IMR-90 (cell line): ENCODE results near the gene TPCN1. TPM values are rescaled to one million over a fixed set of nuclear protein-coding genes. Genes with fewer than 3 reads are reported as not detected.
A peak's percentile ranks its signal among the peaks of the same experiment; 100 is the strongest.

Source experiments
- ATAC-seq: fragments of 200-7000 bp; cut with Tn5 transposase; 2 replicates; pipeline ENCODE4 v1.9.1; 2020; ENCODE audit warnings: low read depth, mild to moderate bottlenecking, moderate library complexity
- BruUV-seq: library from RNA; stranded (reverse); fragments of 400-500 nt; replicated peaks from 2 replicates; lab custom pipeline; 2021; lab: Mats Ljungman, UMichigan
- CTCF ChIA-PET: fragments of 300-600 bp; formaldehyde crosslinking; extraction: SDS; loops from one replicate; lab custom pipeline; 2021; ENCODE audit warnings: antibody characterized with exemption; lab: Yijun Ruan, JAX
- POLR2A ChIA-PET: fragments of 300-600 bp; sonication (Branson Sonifier 250); formaldehyde crosslinking; loops from one replicate; lab custom pipeline; 2022; ENCODE audit warnings: antibody characterized with exemption; ENCODE audit not compliant: unreplicated experiment; lab: Charles Lee
- DNase-seq: peaks from one replicate; pipeline ENCODE4 v3.0.0; 2013
- H2AFZ ChIP-seq: replicated peaks from 2 replicates; pipeline ENCODE3; 2013; ENCODE audit warnings: low read length, mild to moderate bottlenecking; ENCODE audit not compliant: poor library complexity
- H2AK5ac ChIP-seq: 2 replicates; pipeline ENCODE4 v1.6.1; 2013; ENCODE audit warnings: low read depth, low read length, inconsistent platforms
- H2AK9ac ChIP-seq: replicated peaks from 2 replicates; pipeline ENCODE3; 2013; ENCODE audit warnings: mild to moderate bottlenecking, low read depth, low read length, moderate library complexity; ENCODE audit not compliant: poor library complexity
- H2BK120ac ChIP-seq: 2 replicates; pipeline ENCODE4 v1.6.1; 2013; ENCODE audit warnings: low read depth, low read length, inconsistent platforms
- H2BK15ac ChIP-seq: 3 replicates; pipeline ENCODE4 v1.6.1; 2013; ENCODE audit warnings: low read depth, low read length, inconsistent platforms
- H2BK20ac ChIP-seq: 2 replicates; pipeline ENCODE4 v1.6.1; 2013; ENCODE audit warnings: low read depth, mild to moderate bottlenecking, inconsistent platforms, low read length, moderate library complexity
- H2BK5ac ChIP-seq: 2 replicates; pipeline ENCODE4 v1.6.1; 2013; ENCODE audit warnings: mild to moderate bottlenecking, low read depth, low read length, inconsistent platforms; ENCODE audit not compliant: poor library complexity, severe bottlenecking
- H3K14ac ChIP-seq: replicated peaks from 2 replicates; pipeline ENCODE4 v1.6.1; 2013; ENCODE audit warnings: low read depth, low read length, inconsistent platforms
- H3K18ac ChIP-seq: 2 replicates; pipeline ENCODE4 v1.6.1; 2013; ENCODE audit warnings: low read depth, low read length, control low read depth
- H3K23ac ChIP-seq: 2 replicates; pipeline ENCODE4 v1.6.1; 2013; ENCODE audit warnings: low read depth, low read length, inconsistent platforms
- H3K27ac ChIP-seq: 2 replicates; pipeline ENCODE4 v1.5.1; 2013; ENCODE audit warnings: mild to moderate bottlenecking, control low read depth, low read length; ENCODE audit not compliant: insufficient read depth
- H3K27me3 ChIP-seq: 2 replicates; pipeline ENCODE4 v1.6.1; 2013; ENCODE audit warnings: low read length; ENCODE audit not compliant: control insufficient read depth, insufficient read depth
- H3K36me3 ChIP-seq: 2 replicates; pipeline ENCODE4 v1.6.1; 2013; ENCODE audit warnings: low read length, mixed read lengths; ENCODE audit not compliant: control insufficient read depth, insufficient read depth
- H3K4ac ChIP-seq: 2 replicates; pipeline ENCODE4 v1.6.1; 2013; ENCODE audit warnings: low read depth, low read length, inconsistent platforms
- H3K4me1 ChIP-seq: 2 replicates; pipeline ENCODE4 v1.6.1; 2013; ENCODE audit warnings: low read length, mixed read lengths; ENCODE audit not compliant: control insufficient read depth, insufficient read depth
- H3K4me2 ChIP-seq: 2 replicates; pipeline ENCODE4 v1.6.1; 2013; ENCODE audit warnings: low read depth, mild to moderate bottlenecking, control low read depth, low read length, moderate library complexity
- H3K4me3 ChIP-seq: 2 replicates; pipeline ENCODE4 v1.5.1; 2013; ENCODE audit warnings: low read depth, mild to moderate bottlenecking, control low read depth, low read length, moderate library complexity; ENCODE audit not compliant: insufficient read depth
- H3K56ac ChIP-seq: 2 replicates; pipeline ENCODE4 v1.6.1; 2013; ENCODE audit warnings: low read length, inconsistent platforms; ENCODE audit not compliant: insufficient read depth; ENCODE audit errors: extremely low read depth
- H3K79me1 ChIP-seq, 2 experiments: 2 replicates each; pipeline ENCODE4 v1.6.1; 2013; ENCODE audit warnings: low read length in 2 of 2, inconsistent platforms in 1 of 2, low read depth in 1 of 2
- H3K9ac ChIP-seq: 2 replicates; pipeline ENCODE4 v1.6.1; 2013; ENCODE audit warnings: low read depth, low read length, control low read depth
- H3K9me1 ChIP-seq: 2 replicates; pipeline ENCODE4 v1.6.1; 2013; ENCODE audit warnings: low read length, inconsistent platforms; ENCODE audit not compliant: insufficient read depth
- H3K9me3 ChIP-seq: 2 replicates; pipeline ENCODE4 v1.6.1; 2013; ENCODE audit warnings: low read length; ENCODE audit not compliant: control insufficient read depth, insufficient read depth
- H4K20me1 ChIP-seq: 2 replicates; pipeline ENCODE4 v1.6.1; 2013; ENCODE audit warnings: low read length, inconsistent platforms; ENCODE audit not compliant: insufficient read depth
- H4K5ac ChIP-seq: 2 replicates; pipeline ENCODE4 v1.6.1; 2013; ENCODE audit warnings: mild to moderate bottlenecking, low read depth, low read length, control low read depth
- H4K8ac ChIP-seq, 2 experiments: 2 replicates each; pipeline ENCODE4 v1.6.1; 2013; ENCODE audit warnings: low read depth in 2 of 2, low read length in 2 of 2, control low read depth in 1 of 2, inconsistent platforms in 1 of 2
- H4K91ac ChIP-seq: 2 replicates; pipeline ENCODE4 v1.6.1; 2013; ENCODE audit warnings: low read depth, low read length, inconsistent platforms; ENCODE audit not compliant: insufficient read depth
- BHLHE40 ChIP-seq: fragments of 150-350 bp; IDR thresholded peaks from 2 replicates; pipeline ENCODE4 v1.6.1; 2016; ENCODE audit warnings: mild to moderate bottlenecking, low read depth, low read length
- FOS ChIP-seq: fragments of 150-350 bp; IDR thresholded peaks from 2 replicates; pipeline ENCODE4 v1.6.1; 2016; ENCODE audit warnings: low read depth, low read length
- MXI1 ChIP-seq: IDR thresholded peaks from 2 replicates; pipeline ENCODE4 v1.6.1; 2012; ENCODE audit warnings: low read depth, mild to moderate bottlenecking, low read length, moderate library complexity, borderline replicate concordance
- NFE2L2 ChIP-seq: fragments of 150-350 bp; IDR thresholded peaks from 2 replicates; pipeline ENCODE4 v1.6.1; 2016; ENCODE audit warnings: low read depth, mild to moderate bottlenecking, low read length
- WGBS, 2 experiments: methylation state at CpG; one replicate each; pipeline versions ENCODE4 v1.1.5 to v1.1.7; 2013; ENCODE audit warnings: missing lambda C conversion rate in 2 of 2; ENCODE audit not compliant: insufficient read length in 1 of 2; ENCODE audit errors: extremely low coverage in 2 of 2; 5-methylcytosine and 5-hydroxymethylcytosine counted together
- dilution Hi-C: fragments of 300-500 bp; cut with HindIII; formaldehyde crosslinking; loops from one replicate; pipeline ENCODE4 v1.14.3; 2018; ENCODE audit warnings: low sequenced_read_pairs; ENCODE audit not compliant: unreplicated experiment
- in situ Hi-C: fragments of 300-500 bp; cut with MboI; formaldehyde crosslinking; loops from 3 replicates; pipeline ENCODE4 v1.14.3; 2019; ENCODE audit warnings: low sequenced_read_pairs, inconsistent platforms, mixed read lengths
- intact Hi-C: fragments of 100-400 bp; cut with micrococcal nuclease; formaldehyde crosslinking; loops from 2 replicates; pipeline ENCODE4 v1.10.0; 2022
- polyA plus RNA-seq, 3 experiments: library from polyadenylated mRNA; depleted of rRNA; stranded (reverse); fragments of >200 nt; gene quantifications; 2 replicates each; pipeline ENCODE4 v1.2.3, GENCODE V29; 2012; ENCODE audit warnings: low replicate concordance in 1 of 3
- total RNA-seq: library from RNA; depleted of rRNA; stranded (reverse); fragments of >200 nt; gene quantifications from 2 replicates; pipeline ENCODE4 v1.2.3, GENCODE V29; 2012
- TF ChIP-seq, protein P1 (sequence below): conservative IDR thresholded peaks from 2 replicates; pipeline ENCODE4 v1.5.1; 2012; ENCODE audit warnings: mild to moderate bottlenecking, low read depth, low read length, improper control_type of control experiment

TPCN1 gene
- total and polyA plus RNA-seq, 2 of the 4 experiments (the other 2 are of a cell fraction), result 2.0 to 13.2 TPM

DNA sequence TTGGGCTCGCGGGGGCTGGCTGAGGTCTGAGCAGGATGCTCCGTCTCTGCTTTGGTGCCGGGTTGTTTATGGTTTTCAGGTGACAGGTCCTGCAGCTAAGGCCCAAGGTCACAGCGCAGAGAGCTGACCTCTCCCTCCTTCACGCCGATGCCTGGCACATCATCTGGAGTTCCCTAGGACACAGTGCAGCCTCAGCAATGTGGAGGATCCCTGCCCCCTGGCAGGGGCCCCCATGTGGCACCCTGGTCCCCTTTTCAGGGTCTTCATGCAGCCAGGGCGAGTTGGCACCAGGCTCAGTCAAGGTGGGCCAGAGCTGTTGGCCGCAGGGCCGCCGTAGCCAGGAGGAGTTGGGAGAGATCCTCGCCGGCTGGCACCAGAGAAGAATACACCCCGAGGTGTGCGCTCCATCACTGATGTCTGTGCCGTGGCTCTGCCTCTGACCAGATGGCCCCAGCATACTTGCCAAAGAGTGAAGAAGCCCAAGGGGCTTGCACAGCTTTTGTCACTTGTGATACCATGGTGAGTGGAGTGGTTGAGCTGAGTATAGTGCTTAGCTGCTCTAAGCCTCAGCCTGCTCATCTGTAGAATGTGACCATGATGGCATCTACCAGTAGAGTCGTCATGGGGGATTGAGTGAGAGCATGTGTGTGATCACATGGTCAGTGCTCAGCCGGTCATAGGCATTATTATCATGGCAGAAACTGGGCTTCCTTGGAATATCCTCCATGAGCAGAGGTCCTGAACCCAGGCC is 11.0 kb downstream of the TPCN1 start:
- H3K23ac ChIP-seq, result no peak overlapping the region
- peaks cover 4% of the 10 kb centered on the region for H3K9me3 ChIP-seq
- H2AFZ ChIP-seq, result no peak overlapping the region
- intact Hi-C loops, result no loop called here
- H3K36me3 ChIP-seq, result peaks cover 34% of the 10 kb centered on the region
- no peaks in the 10 kb centered on the region for H3K27me3 ChIP-seq
- dilution Hi-C loops, result no loop called here
- no peak for DNase-seq
- peak overlapping the region; percentile 20 to 72; a peak in 2 of 4 replicates for H4K8ac ChIP-seq
- in situ Hi-C loops, result no loop called here
- H3K9me1 ChIP-seq, result peaks cover 13% of the 10 kb centered on the region; the same call in 1 of the 2 replicates
- H2BK120ac ChIP-seq, result peak overlapping the region; percentile 21; the same call in 1 of the 2 replicates
- H2BK20ac ChIP-seq, result no peak overlapping the region
- H3K14ac ChIP-seq, result no peak overlapping the region
- H3K4me2 ChIP-seq, result no peak overlapping the region
- no peak overlapping the region for H3K9ac ChIP-seq
- no peaks in the 10 kb centered on the region for H4K20me1 ChIP-seq
- CTCF ChIA-PET, result interaction anchor here (0.7 kb wide), 1 partner anchor 9 kb away, joined by 3 read pairs; no protein-coding TSS in a partner anchor
- no peak overlapping the region for H2BK5ac ChIP-seq
- BruUV-seq, result no TSS peak
- no peak overlapping the region for H3K56ac ChIP-seq
- H4K91ac ChIP-seq, result peak overlapping the region; percentile 46
- no peak overlapping the region for H3K27ac ChIP-seq
- no peak overlapping the region for H3K18ac ChIP-seq
- H2BK15ac ChIP-seq, result peak overlapping the region; percentile 86; the same call in 2 of the 3 replicates
- WGBS, 2 experiments, result 88% methylated on average over 9 of the region's 18 CpGs; no CpG with 5 or more reads in 1 of the 2 experiments
- no peak overlapping the region for H4K5ac ChIP-seq
- H2AK9ac ChIP-seq, result peak overlapping the region; percentile 1
- peak overlapping the region; percentile 88 for H2AK5ac ChIP-seq
- H3K4me1 ChIP-seq, result peaks cover 10% of the 10 kb centered on the region
- H3K4ac ChIP-seq, result peak overlapping the region; percentile 82
- ATAC-seq, result no peak
- H3K4me3 ChIP-seq, result no peak overlapping the region
- POLR2A ChIA-PET, result no interaction called here
- TF ChIP-seq MXI1 (no peak), FOS (no peak), BHLHE40 (no peak), NFE2L2 (no peak)
- TF ChIP-seq, protein P1, sequence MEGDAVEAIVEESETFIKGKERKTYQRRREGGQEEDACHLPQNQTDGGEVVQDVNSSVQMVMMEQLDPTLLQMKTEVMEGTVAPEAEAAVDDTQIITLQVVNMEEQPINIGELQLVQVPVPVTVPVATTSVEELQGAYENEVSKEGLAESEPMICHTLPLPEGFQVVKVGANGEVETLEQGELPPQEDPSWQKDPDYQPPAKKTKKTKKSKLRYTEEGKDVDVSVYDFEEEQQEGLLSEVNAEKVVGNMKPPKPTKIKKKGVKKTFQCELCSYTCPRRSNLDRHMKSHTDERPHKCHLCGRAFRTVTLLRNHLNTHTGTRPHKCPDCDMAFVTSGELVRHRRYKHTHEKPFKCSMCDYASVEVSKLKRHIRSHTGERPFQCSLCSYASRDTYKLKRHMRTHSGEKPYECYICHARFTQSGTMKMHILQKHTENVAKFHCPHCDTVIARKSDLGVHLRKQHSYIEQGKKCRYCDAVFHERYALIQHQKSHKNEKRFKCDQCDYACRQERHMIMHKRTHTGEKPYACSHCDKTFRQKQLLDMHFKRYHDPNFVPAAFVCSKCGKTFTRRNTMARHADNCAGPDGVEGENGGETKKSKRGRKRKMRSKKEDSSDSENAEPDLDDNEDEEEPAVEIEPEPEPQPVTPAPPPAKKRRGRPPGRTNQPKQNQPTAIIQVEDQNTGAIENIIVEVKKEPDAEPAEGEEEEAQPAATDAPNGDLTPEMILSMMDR, result no peak
- no peaks in the 10 kb centered on the region for H3K79me1 ChIP-seq
